Suppressor macrophage treated with lipopolysaccharide for 1 hour (primary cell): ENCODE measurements around the gene ISG20.

Experiments used
- DNase-seq, 3 donors: peaks; one replicate each; pipeline ENCODE4 v3.0.0-alpha.2; 2020 to 2022

Gene ISG20

DNA sequence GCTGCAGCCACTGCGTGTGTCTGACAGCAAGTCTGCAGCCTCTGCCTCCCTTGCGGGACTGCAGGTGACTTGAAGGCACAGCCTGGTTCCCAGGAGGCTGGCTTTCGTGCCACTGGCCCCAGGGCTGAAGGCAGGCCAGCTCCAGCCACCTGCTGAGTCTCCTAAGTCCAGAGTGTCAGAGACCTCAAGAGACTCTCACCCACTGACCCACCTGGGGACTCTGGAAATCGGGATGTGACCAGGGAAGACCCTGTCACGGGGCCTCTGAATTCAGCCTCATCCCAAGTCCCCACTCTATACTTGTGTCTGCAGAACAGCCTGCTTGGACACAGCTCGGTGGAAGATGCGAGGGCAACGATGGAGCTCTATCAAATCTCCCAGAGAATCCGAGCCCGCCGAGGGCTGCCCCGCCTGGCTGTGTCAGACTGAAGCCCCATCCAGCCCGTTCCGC, 16.3 kb downstream of the ISG20 start:
- DNase-seq = peak in 1 of 3 donors; percentile 17

DNA sequence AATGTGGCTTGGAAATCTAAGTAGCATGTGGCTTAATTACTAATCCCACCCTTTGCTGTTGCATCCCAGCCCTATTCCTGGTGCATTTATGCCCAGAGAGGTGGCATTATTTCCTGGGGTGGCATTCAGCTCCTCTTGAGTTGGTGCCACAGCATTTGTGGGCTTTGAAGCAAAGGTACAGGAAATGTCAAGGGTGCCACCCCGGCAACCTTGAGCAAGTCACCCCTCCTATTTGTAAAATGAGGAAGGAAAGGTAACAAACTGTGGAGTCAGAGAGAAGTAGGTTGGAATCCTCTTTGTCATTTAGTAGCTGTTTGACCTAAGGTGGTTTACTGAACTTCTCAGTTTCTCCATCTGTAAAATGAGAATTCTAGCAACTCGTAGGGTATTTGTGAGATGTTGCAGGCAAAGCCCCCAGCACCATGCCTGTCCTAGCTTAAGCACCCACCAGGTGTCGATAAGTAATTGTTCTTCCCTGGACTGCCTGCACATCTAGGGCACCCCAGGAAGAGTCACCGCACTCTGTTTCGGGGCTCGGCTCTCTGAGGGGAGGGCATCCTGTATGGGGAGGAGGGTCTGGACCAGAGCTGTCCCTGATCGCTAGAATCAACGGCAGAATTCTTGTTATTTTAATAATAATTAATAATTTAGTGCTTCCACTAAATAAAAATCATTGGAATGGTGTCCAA, 17.1 kb downstream of the ISG20 start:
- peak in 1 of 3 donors; percentile 32 for DNase-seq

DNA sequence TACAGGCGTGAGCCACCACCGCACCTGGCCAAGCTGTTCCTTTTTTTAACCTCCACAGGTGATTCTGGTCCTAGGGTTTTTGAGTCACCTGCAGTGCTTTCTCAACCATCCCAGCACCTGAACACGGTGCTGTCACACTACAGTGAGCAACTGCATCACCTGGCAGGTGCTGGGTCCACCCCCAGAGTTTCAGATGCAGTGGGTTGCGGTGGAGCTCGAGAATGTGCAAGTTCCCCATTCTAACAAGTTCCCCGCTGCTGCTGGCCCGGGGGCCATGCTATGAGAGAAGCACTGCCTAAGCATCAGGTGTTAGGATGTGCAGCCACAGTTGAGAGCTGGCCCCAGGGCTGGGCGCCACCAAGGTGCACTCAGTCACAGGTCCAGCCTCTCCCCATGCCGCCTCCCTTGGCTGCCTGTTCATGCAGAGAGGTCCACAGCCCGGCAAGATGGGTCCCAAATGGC, 18.0 kb downstream of the ISG20 start:
- peak in 2 of 3 donors; percentile 20 to 22 for DNase-seq

DNA sequence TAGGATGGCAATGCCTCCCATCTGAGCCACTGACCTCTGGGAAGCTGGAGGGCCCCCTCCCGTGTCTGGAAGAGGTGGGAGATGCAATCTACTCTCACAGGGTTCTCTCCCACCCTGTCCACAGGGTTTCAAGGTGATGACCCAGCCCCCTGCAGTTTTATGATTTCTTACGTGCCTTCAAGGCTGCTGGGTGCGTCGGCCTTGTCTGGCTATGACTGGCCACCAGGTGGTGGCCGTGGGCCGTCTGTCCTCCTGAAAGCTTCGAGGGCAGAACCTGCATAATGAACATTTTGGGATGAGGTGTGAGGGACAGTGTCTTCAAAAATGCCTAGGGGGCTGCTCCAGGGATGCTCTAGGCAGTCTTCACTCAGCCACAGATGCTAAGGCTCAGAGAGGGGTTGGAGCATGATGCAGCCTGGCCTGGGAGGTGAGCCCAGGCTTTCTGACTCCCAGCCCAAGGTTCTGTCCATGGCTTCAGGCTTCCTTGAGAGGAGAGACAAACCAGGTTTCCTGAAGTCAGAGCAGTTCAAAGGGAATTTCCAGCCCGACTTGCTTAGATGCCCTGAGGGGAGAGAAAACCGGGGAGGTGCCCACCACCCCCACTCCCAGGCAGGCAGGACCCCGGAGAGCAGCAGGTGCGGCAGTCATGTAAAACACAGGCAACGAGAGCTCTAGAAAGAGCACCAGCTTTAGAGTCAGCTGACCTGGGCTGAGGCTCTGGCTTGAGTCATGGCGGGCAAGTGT, 18.7 kb downstream of the ISG20 start:
- peak in 2 of 3 donors; percentile 47 to 65 for DNase-seq

DNA sequence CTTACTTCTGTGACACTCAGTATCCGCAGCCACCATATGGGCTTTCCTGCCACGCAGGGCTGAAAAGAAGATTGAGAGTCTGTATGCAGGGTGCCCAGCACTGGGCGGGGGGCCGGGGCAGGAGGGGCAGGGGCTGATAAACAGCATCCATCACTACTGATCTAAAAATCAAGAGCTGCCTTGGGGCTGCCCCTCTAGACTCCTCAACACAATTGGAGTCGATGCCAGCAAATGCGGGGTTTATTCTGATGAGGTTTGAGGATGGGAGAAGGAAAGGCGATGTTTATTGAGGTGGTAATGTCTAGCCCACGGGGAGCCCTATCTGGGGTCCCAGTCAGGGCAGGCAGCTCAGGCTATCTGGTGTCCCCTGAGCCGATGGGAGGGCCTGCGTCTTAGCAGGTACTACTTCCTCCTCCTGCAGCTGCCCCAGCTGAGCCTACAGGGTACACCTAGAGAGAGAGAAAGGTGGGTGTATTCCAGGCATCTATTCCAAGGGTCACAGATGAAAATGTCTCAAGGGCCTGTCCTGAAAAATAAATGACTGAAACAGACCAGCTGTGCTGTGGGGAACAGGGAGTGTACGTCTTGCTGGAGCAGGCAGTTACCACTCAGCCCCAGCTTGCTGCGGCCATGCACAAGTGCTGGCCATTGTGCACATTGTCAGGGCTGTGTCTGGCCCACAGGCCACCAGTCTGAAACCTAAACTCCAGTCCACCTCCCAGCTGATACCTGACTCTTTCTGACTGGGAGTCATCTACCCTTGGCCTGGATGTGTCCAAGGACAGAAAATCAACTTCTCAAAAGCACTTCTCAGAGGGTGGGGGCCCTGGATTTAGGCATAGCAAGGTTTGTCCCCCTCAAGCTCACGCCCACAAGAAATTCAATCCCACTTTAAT, 19.5 kb downstream of the ISG20 start:
- DNase-seq = peak in 2 of 3 donors; percentile 22 to 23

DNA sequence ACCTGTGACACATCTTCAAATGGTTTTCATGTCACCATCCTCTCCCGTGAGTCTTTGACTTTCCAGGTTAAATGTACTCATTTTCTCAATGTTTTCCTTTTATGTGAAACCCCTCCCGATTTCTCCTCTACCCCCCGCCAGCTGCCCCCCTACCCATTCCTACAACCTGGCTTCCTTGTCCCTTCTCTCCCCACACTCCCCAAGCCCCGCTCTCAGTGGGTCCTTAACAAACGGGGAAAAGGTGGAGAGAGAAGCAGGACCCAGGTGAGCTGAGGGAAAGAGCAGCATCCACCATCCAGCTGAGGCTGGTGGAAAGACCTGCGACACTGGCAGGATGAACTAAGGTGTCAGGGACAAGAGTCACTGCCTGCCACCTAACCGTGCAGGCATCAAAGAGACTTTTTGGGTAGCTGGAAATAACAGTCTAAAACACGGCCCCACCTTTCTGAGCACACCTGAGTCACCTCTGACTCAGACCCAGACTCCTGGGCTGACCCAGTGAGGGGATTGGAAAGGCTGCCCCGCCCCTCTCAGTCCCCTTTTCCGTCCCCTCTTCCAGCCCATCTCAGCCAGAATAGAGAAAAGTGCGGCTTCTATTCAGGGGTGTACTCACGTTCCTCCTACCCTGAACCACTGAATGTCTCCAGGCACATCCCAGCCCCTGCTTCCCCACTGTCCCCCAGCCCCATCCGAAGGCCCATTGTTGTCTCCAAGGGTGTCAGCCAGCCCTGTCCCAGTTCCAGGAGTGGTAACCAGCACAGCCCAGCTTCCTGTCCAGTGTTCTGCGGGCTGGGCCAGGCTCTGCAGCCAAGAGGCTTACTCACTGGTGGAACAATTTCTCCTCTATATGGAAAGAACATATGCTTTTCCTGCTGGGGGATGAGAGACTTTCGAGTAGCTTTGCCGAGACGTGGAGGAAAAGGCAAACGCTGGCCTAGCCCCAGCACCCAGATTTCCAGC, 20.4 kb downstream of the ISG20 start:
- peak in 1 of 3 donors; percentile 17 for DNase-seq

DNA sequence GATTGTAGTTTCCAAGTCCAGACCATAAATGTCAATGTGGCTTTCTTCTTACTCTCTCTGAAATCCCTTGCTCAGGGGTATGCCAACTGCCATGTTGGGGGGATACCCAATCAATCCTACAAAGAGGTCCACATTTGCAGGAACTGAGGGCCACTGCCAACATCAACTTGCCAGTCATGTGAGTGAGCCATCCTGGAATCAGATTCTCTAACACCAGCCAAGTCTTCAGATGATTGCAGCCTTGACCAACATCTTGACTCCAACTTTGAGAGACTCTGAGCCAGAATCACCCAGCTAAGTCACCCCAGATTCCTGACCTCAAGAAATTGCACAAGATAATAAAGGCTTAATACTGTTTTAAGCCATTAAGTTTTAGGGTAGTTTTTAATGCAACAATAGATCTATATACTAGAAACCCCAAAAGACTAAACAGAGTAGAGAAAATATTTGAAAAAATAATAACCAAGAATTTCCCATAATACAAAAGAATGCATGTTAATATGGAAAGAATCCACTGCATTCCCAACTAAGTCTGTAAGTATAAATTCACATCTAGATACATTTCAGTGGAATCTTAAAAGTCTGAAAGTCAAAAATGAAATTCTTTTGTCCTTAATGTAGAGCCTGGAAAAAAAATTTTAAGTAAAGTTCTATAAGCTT, 22.4 kb downstream of the ISG20 start:
- peak in 1 of 3 donors; percentile 9 for DNase-seq

DNA sequence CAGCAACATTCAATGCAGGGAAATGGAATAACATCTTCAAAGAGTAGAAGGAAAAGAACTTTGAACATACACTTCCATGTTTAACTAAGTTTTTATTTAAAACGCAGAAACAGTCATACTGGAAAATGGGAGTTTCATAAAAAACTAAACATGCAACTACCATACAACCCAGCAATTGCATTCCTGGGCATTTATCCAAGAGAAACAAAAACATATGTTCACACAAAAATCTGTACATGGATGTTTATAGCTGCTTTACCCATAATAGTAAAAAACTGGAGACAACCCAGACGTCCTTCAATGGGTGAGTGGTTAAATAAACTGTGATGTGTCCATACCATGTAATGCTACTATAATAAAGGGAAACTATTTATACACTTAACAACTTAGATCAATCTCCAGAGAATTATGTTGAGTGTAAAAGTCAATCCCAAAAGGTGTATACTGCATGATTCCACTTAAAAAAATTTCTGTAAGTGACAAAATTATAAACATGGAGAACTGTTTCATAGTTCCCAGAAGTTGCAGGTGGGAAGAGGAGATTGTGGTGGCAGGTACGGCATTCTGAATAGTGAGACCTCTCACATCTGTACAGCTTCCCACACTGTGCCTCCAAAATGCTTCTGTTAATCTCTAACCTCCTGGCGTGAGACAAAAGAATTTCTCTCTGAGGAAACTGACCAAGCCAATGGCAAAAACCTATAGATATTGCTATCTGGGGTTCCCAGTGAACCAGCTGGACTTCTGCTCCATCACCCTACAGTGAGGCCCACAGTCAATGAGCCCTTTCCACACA, 23.1 kb downstream of the ISG20 start:
- DNase-seq = no peak

DNA sequence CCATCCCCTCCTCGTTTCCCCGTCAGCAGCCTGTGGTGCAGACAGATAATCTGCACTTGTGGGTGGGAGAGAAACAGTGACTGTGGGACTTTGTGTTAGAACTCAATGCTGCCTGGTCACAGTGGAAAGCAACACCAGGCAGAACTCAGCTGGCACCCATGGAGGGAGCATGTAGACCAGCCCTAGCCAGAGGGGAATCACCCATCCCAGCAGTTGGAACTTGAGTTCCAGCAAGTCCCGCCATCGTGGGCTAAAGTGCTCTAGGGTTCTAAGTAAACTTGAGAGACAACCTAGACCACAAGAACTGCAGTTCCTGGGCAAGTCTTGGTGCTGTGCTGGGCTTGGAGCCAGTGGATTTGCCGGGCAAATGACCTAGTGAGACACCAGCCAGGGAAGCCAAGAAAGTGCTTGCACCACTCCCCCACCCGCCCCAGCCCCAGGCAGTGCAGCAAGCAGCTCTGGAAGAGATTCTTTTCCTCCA, 24.4 kb downstream of the ISG20 start:
- DNase-seq = no peak

DNA sequence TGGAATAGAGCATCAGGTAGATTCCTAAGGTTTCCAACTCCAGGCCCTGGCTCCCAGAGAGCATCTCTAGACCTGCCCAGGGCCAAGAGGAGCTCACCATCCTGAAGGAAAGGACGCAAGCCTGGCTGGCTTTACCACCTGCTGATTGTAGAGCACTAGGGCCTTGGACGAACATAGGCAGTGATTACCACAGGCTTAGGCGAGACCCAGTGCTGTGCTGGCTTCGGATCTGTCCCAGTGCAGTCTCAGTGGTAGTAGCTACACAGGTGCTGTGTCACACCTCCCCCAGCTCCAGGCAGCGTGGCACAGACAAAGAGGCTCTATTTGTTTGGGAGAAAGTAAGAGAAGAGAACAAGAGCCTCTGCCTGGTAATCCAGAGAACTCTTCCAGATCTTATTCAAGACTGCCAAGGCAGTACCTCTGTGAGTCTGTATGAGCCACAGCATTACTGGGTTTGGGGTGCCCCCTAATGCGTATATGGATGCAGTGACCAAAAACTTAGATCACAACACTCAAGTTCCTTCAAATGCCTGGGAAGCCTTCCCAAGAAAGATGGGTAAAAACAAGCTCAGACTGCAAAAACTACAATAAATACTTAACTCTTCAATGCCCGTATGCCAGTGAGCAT, 25.4 kb downstream of the ISG20 start:
- DNase-seq = peak in 2 of 3 donors; percentile 53 to 55

DNA sequence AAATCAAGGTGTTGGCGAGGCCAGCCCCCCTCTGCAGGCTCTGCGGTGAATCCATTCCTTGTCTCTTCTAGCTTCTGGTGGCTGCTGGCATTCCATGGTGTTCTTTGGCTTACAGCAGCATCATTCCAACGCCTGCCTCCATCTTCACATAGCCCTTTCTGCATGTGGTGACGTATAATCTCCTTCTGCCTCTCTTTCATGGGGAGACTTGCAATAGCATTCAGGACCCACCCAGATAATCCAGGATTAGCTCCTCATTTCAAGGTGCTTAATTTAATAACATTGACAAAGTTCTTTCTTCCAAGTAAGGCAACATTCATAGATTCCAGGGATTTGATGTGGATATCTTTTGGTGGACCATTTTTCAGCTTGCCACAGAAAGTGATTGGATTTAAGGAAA, 35.8 kb downstream of the ISG20 start:
- DNase-seq = no peak

DNA sequence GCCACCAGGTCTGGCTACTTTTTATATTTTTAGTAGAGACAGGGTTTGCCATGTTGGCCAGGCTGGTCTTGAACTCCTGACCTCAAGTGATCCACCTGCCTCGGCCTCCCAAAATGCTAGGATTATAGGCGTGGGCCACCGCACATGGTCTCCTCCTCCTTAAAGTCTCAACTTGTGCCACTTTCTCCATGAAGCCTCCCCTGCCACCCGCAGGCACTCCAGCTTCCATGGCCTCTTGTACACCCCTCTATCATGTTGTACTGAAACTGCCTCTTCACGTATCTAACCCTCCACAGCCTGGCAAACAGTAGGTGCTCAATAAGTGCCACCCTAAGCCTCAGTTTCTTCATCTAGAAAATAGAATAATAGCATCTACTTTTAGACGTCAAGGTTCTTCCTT, 39.9 kb downstream of the ISG20 start:
- DNase-seq = no peak

DNA sequence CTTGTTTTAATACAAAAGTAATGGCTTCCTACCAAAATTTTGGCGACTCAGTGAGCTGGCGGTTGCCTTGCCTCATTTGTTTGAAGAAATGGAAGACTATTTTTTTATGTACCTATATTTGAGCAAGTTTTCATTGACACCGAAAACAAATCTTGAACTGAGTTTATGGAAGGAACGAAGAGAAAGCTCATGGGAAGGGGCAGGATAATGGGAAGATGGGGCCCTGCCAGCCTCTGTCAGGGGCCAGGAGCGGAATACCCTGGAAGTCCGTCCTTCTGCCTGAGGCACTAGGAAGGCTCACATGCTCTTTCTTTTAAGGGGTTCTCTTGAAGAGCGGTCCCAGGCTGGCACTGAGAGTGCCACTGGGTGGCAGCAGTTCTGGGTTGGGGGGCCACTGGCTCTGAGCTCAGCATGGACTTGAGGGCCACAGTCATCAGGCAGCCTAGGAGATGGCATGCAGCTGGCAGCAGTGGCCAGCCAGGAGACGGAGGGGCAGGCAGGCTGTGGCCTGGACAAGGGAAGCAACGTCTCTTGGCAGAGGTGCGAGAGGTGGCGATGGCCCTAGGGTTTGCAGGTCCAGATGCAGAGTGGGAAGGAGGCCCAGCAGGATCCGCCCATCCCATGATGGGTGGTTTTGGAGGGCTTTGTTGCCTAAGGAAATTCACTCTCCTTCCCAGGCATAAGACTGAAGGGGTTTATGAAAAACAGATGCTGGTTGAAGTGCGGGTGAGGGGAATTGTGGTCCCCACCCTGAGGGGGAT, 41.6 kb downstream of the ISG20 start:
- DNase-seq = no peak

DNA sequence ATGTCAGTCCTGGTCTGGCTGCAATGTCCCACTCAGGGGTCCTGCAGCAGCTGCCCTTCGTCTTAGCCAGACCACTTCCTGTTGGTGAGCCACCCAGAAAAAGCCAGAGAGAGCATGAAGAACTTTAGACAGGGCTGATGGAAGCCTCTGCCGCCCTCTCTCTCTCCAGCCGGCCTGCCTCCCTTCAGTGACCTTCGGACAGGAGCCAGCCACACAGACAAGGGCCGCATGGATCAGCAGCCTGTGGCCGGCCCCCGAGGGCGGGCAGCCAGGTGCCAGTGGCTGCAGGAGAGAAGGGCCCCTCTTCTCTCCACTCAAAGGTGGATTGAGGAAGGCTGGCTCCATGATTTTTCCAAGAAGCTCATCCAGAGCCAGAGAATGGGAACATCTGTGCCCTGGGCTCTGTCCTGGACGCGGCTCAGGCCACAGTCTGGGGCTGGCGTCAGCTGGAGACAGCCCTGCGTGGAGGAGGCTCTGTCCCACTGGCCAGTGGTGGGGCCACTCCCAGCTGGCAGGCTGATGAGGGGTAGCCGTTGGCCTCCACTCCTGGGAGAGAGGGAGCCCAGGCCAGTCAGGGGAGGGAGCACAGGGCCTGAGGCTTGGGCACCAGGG, 42.9 kb downstream of the ISG20 start:
- no peak for DNase-seq

DNA sequence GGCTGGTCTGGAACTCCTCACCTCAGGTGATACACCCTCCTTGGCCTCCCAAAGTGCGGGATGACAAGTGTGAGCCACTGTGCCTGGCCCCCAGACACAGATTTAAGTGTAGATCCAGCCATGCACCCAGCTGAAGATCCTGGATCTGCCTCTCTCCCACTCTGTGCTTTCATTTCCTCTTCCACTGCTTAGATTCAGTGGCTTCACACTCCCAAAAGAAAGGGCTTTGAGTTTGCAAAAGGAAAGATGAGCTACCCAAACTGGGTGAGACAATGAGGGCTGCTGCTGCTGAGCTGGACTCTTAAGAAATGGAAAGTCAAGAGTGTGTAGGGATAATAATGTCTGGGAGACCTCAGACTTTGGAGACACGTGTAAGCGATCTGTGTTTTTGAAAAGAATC, 45.5 kb downstream of the ISG20 start:
- no peak for DNase-seq

DNA sequence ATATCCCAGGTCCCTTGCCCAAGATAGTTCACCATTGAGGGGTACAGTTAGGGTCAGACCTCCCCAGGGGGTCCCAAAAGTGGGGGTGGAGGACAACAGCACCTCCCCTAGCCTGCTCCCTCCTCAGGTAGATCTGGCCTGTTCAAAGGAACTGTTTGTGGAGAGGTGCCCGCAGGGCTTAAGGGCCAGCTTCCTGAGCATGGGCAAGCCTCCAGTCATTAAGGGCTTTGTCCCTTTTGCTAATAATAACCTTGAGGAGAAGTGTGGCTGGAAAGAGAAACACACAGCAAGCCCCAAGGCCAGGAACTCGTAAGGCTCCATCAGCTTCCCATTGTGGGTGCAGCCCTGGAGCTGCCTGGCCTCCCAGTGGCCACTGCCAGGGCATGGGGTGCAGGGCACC, 47.4 kb downstream of the ISG20 start:
- no peak for DNase-seq

DNA sequence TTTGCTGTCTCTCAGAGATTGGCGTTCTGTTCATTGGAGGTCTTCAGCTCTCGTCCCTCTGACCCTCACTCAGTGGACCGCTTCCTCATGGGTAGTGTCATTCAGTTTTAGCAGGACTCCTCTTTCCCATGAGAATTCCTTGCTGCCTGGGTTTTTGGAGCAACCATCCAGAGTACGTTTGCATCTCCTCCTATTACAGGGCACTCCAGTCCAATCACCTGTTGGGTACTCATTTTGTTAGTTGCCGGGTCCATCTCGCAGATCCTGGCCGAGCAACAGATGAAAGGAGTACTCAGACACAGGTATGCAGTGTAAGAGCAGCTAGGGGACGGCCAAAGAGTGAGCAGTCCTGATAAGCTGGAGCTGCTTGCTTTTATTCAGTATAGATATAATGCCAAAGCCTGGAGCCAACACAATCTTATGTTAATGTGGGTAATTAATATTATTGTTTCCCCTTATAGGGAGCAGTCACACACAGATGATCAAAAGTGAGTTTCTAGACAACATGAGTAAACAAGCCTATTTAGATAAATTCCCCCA, 49.6 kb downstream of the ISG20 start:
- no peak for DNase-seq

DNA sequence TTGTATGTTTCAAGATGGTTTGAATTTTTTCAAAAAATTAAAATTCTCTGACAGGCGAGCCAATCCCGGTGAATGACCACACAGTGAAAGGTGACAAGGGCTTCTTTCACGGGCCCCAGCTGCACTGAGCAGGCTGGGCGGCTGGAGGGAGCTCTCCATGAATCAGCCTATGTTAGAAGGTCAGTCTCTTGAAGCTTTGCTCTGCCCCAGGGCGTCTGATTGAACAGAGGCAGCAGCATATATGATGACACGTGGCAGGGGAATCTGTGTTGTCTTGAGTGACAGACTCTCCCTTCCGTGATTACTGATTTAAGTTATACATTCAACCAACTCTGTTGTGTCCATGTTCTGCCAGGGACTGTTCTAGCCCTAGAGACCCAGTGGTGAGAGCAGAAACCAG, 51.5 kb downstream of the ISG20 start:
- no peak for DNase-seq
